Stimulated activated CD8-positive, alpha-beta memory T cell treated with anti-CD3 and anti-CD28 coated beads, Interleukin-7, amount 100 ng/mL, for 4 hours (primary cell): ENCODE data around the gene KRTAP12-2.
"Not testable (repeated sequence)": the region's sequence is repeated elsewhere in the genome, so short reads cannot be mapped to it uniquely, and the experiment has no call there.

Source experiments
- DNase-seq, 2 donors: peaks; one replicate each; pipeline ENCODE4 v3.0.0-alpha.2; 2020; ENCODE audit warnings: low read depth in 2 of 2

The KRTAP12-2 gene

DNA sequence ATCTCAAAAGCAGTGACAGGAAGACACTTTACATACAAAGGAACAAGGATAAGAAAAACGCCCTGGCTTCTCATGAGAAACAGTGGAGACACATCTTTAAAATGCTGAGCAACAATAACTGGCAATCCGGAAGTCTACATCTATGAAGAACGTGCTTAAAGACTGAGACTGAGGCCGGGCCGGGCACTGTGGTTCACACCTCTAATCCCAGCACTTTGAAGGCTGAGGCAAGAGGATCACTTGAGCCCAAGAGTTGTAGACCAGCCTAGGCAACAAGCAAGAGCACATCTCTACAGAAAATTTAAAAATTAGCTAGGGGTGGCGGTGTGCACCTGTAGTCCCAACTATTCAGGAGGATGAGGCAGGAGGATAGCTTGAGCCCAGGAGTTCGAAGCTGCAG, 17.4 kb upstream of the KRTAP12-2 start:
- no peak for DNase-seq

- DNase-seq, result no peak
Observed at GRCh38 chr21:44682580-44683151, 15.9 kb upstream of the KRTAP12-2 start.

DNA sequence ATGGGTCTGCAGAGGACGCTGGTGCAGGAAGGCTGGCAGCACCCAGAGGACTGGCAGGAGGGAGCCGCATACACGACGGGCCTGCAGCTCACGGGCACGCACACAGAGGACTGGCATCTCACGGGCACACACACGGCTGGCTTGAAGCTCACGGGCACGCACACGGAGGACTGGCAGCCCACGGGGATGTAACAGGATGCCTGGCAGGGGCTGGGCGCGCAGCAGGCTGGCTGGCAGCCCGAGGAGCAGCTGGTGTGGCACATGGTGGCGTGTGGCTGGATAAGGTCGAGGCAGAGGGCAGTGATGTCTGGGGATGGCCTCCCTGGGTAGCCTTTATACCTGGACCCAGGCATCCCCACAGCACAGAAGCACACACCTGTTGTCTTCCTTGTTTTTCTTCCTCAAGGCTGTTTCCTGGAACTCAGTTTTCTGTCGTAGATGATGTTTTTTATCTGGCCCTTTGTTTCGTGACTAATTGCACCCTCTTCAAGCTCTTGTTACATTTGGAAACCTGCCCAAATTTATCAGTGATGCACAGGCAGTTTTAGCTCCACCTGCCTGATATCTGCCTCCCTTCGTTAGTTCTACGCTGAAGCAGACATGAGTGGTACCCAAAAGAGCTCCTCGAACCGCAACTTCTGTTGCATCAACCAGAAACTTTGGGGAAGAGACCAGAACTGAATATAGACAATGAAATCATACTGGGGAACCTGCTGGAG, 15.3 kb upstream of the KRTAP12-2 start, which contains the start of gene KRTAP12-1:
TSS of gene KRTAP12-1 (minus strand) at position 303 of the 719 bp plus-strand sequence. CDS start at position 263, 40 bp downstream.
- no peak for DNase-seq

- no peak for DNase-seq
Observed at GRCh38 chr21:44681152-44681551, 14.4 kb upstream of the KRTAP12-2 start.

DNA sequence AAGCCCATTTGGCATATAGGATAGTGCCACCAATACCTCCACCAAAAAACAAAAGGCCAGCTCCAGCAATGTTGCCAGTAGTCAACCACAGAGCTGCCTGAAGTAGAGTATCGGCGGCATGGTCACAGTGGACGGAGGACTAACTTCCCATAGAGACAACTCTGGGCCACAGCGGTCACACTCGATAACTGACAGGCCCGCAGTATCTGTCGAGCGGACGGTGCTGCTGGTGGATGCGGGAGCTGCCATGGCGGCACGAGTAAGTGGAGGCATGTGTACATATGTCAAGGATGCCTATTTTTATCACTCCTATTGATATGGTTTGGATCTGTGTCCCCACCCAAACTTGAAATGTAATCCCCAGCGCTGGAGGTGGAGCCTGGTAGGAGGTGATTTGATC, 11.2 kb upstream of the KRTAP12-2 start:
- DNase-seq, result no peak

DNA sequence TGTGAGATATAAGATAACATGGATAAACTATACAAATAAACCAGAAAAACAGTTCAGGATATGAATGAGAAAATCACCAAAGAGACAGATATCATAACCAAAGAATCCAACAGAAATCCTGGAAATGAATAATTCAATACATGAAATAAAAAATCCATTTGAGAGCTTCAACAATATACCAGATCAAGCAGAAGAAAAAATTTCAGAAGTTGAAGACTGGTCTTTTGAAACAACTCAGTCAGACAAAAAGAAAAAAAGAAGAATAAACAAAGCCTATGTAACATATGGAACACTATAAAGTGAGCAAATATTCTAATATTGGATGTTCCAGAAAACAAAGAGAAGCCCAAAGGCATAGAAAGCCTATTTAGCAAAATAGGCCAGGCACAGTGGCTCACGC, 5.2 kb upstream of the KRTAP12-2 start:
- DNase-seq, result no peak

GRCh38 chr21:44670642-44671432, 4.1 kb upstream of the KRTAP12-2 start:
- DNase-seq, result no peak

DNA sequence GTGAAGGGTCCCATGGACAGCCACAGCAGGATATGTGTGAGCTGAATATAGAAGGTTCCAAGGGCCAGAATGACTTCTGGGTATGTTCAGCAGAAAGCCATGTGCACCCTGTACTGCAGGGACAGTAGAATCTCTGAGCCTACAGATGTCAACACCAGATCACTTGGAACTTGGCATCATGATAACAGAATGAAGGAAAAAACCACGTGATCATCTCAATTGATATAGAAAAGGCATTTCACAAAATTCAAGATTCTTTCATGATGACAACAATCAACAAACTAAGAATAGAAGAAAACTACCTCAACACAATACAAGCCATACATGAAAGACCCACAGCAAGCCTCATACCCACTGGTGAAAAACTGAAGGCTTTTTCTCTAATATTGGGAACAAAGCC, 885 bp upstream of the KRTAP12-2 start:
- no peak for DNase-seq

- no peak for DNase-seq
Observed at GRCh38 chr21:44664691-44665090, 2.0 kb downstream of the KRTAP12-2 start.

DNA sequence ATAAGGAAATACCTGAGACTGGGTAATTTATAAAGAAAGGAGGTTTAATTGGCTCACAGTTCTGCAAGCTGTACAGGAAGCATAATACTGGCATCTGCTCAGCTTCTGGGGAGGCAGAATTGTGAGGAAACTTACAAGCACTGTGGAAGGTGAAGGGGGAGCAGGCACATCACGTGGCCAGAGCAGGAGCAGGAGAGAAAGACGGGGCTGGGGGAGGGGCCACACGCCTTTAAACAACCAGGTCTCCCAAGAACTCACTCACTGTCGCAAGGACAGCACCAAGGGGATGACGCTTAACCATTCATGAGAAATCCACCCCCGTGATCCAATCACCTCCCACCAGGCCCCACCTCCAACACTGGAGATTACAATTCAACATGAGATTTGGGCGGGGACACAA, 5.2 kb downstream of the KRTAP12-2 start:
- not testable (repeated sequence) for DNase-seq

- DNase-seq, result no peak
Observed at GRCh38 chr21:44658913-44659595, 7.7 kb downstream of the KRTAP12-2 start.

- DNase-seq, result no peak
Observed at GRCh38 chr21:44658541-44658910, 8.2 kb downstream of the KRTAP12-2 start.

DNA sequence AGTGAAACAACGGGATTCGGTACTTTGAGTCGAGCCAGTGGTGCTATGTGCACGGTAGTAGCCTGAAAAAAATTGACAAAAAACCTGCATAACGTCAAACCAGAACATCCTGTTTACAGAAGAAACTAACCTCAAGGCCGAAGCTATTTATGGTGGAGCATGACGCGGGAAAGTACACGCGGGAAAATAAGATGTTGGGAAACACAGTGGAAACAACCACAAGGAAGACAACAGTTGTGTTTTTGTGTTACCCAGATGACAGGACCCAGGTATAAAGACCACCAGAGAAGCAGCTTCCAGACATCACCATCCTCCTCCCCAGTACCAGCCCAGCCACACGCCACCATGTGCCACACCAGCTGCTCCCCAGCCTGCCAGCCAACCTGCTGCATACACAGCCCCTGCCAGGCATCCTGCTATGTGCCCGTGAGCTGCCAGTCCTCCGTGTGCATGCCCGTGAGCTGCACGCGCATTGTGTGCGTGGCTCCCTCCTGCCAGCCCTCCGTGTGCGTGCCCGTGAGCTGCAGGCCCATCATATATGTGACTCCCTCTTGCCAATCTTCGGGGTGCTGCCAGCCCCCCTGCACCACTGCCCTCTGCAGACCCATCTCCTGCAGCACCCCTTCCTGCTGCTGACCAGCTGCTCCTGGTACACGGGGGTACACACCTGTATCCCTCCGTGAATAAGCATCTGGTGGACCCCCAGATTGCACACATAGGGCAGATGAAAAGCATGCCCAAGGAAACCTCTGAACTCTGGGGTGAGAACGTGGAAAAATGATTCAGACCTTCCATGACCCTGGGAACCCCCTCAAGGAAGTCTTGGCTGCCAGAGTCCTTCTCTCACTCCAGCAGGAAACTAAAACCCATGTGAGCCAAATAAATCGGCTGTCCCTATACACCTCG, 8.8 kb downstream of the KRTAP12-2 start, which contains the start of gene KRTAP12-3:
TSS of gene KRTAP12-3 (plus strand) at position 298 of the 906 bp plus-strand sequence. CDS start at position 346, 48 bp downstream.
- peak in 1 of 2 donors; percentile 8 for DNase-seq

DNA sequence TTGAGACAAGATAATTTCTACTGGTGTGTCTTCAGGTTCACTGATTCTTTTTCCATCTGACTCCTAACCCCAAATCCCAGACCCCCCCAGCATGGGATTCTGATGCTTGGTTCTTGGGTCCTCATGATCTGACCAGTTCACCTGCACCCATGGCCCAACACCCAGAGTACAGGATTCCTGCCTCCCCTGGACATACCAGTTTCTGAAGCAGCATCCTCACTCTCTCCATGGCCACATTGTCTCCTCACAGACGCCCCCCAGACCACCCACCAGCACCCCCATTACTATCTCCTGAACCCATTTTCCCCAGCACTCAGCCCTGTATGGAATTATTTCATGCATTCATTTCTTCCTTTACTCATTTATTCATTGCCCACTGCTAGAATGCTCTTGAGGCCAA, 9.9 kb downstream of the KRTAP12-2 start:
- DNase-seq, result no peak

GRCh38 chr21:44654576-44655175, 12.1 kb downstream of the KRTAP12-2 start, which contains the start of gene KRTAP12-4:
TSS of gene KRTAP12-4 (minus strand) at chr21:44654659. CDS start at chr21:44654614, 45 bp downstream.
- DNase-seq, result no peak

GRCh38 chr21:44653656-44654575, 12.8 kb downstream of the KRTAP12-2 start:
- DNase-seq, result peak in 1 of 2 donors; percentile 24

DNA sequence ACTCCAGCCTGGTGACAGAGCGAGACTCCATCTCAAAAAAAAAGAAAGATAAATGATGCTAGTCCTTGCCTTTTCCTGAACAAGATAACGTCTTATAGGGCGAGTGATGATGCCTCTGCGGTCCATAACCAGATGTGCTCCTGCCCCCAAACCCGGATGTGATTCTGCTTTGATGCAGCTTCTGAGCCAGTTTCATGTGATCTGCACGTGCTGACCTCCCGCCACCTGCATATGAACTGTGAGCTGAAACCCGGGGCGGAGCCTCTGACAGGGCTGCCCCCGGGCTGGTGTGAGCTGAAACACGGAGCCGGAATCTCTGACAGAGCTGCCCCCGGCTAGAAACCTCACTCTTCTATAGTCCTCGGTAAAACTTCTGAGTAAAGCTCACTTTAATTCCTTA, 13.6 kb downstream of the KRTAP12-2 start:
- DNase-seq, result no peak

DNA sequence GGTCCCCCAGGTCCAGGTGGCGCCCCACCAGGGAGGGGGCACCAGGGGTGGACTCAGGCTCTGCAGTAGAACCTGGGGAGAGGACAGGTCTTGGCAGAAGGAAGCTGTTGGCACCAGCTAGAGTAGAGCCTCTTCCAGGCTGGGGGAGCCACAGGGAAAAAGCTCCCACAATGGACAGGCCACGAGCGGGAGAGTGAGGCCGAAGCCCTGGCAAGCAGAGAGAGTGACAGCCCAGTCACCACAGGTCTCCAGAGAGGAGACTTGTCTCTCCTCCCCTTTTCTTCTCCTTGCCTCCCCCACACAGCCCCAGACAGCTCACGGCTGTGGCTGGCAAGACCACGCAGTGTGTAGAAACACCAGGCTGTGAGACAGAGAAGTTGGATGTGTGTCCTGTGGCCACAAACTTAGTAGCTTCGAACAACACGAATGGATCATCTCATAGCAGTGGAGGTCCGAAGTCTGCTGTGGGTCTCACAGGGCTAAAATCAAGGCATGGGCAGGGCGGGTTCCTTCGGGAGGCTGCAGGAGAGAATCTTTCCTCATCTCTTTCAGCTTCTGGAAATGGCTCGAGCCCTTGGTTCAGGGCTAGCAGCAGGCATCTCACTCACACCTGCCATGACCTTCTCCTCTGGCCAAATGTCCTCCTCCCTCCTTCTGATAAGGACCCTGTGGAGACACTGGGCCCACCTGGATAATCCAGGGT, 15.6 kb downstream of the KRTAP12-2 start:
- DNase-seq, result no peak
